Stimulated activated CD8-positive, alpha-beta memory T cell treated with anti-CD3 and anti-CD28 coated beads, Interleukin-12 subunit alpha, Interleukin-12 subunit beta, amount 100 ng/mL, for 24 hours (primary cell): ENCODE results near the gene BMP3.
"Not testable (repeated sequence)": the region's sequence is repeated elsewhere in the genome, so short reads cannot be mapped to it uniquely, and the experiment has no call there.

ENCODE experiments used
- DNase-seq: peaks from one replicate; pipeline ENCODE4 v3.0.0-alpha.2; 2020; ENCODE audit errors: extremely low read depth

The BMP3 gene, protein sequence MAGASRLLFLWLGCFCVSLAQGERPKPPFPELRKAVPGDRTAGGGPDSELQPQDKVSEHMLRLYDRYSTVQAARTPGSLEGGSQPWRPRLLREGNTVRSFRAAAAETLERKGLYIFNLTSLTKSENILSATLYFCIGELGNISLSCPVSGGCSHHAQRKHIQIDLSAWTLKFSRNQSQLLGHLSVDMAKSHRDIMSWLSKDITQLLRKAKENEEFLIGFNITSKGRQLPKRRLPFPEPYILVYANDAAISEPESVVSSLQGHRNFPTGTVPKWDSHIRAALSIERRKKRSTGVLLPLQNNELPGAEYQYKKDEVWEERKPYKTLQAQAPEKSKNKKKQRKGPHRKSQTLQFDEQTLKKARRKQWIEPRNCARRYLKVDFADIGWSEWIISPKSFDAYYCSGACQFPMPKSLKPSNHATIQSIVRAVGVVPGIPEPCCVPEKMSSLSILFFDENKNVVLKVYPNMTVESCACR

DNA sequence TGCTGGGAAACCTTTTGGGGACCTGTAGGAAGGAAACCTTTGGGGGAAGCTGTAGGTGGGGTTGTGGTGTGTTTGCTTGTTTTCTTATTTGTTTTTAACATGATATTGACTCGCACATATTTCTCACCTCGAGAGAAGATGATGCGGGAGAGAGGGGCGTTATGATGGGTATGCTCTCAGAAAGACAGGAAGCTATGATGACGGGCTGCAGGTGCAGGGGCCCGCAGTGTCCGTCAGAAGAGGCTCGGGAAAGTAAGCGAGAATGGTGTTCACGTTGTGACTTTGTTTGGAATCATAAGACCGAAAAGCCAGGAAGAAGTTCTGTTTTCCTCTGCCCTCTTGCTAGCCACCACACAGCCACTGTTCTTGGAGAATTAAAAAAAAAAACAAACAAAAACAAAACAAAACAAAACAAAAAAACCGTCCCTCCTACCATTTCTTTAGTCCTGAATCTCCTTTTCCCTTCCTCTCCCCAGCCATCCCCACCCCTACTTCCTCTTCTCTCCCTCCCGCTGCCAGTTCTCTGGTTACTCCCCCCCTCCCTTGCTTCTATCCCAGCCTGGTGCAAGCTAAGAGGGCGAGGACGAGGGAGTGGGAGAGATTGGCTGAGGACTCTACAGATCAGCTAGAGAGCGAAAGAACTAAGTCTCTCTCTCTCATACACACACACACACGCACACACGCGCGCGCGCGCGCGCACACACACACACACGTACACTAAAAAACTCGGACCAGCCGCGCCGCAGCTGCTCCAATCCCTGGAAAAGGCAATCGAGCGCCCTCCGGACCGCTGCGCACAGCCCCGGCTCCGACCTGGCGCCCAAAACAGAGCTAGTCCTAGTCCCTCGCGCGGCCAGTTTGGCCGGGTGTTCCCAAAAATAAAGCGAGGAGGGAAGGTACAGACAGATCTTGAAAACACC is at the start of gene BMP3:
BMP3 (plus strand) TSS at position 648 of the 920 bp plus-strand sequence. CDS start 577 bp downstream, outside the sequence.
- no peak for DNase-seq

DNA sequence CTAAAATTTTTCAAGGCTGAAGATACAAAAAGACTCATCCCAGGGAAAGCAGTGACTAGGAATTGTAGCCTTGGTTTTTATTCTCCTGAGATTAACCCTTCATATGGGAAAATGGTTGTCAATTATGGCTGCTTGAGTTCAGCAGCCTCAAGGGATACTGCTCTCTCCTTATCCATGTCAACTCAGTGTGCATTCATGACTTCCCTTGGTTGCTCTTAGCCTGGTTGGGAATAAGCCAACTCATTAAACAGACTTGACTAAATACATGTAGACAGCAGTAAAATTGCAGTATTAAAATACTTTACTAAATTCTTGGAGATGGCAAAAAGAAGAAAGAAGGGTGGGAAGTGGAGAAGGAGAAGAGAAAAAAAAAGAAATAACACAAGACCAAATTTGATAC is 44.5 kb upstream of the BMP3 start:
- no peak for DNase-seq

DNA sequence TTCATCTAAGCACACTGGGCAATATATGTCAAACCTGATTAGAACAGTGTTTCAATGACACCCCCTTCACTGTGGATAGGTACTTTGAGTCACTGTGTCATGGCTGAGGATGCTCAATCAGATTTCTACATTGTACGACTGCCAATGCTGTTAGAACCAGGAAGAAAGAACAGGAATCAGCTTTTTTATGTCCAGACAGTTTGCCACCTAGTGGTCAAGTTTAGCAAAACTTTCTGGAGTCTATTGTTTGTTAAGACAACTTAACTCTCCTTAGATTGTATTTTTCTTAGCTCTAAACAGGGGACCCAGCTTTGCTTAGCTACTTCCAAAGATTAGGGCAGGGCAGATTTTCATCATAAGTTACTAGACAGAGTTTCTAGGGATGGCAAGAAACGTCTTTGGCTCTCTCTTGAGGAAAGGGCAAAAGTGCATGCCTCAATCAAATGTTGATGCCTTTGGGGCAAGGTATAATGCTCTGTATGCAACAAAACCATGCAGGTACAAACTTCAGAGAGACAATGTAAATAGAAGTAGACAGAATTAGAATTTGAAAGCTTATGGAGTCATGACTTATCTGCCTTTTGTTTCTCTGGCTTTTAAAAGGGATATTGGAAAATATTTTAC is 40.5 kb upstream of the BMP3 start:
- DNase-seq, result no peak

DNA sequence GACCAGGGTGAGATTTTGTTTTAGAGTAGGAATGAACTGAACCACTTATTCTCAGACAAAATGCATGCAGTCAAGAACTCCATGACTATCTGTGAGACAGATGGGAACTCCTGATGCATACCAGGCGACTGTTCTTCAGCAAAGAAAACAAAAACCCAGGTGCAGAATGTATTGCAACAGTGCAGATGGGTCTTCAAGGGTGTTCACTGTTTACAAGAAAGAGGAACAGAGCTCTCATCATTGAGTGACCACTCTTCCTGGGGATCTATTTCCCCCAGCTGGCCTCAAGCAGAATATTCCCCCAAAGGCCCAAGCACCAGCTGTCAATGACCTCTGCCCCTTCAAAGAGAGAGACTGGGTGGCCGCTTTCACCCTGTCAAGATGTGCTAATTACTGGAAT is 39.7 kb upstream of the BMP3 start:
- DNase-seq, result no peak

DNA sequence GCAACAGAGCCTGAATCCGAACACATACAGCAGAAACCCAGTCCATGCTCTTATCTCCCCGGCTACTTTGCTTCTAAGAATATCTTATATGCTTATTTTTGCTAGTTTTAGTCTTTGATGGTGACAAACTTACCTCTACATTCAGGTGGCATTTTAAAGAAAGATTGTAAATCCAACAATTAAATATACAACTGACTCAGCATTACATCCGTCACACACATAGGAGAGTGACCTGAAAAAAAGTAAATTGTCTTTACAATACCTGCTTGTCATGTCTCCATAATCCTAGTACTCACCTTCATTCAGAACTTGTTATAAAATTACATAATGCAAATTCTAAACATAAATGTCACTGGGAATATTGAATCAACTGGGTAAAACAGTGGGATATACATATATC is 30.6 kb upstream of the BMP3 start:
- no peak for DNase-seq

DNA sequence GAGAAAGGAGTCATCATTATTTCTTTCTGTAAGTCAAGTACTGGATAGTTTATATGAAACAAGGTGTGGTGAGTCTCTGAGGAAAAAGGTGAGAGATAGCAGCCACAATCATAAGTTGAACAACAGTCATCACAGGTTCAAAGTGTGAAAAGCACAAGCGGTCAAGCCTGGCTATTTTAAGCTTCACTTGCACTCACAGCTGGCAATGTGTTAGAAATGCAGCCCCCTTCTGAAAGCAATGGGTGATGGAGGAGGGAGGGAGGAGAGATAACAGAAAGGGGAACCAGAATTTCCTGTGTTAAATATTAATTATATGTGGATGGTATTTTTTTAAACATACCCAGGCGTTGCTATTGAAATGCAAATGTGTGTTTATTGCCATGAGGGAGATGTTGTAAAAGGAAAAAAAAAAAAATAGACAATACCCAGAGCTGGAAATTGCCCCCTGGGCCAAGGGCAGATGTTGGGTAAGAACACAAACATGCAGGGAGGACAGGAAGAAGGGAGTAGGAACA is 26.9 kb upstream of the BMP3 start:
- DNase-seq, result no peak

DNA sequence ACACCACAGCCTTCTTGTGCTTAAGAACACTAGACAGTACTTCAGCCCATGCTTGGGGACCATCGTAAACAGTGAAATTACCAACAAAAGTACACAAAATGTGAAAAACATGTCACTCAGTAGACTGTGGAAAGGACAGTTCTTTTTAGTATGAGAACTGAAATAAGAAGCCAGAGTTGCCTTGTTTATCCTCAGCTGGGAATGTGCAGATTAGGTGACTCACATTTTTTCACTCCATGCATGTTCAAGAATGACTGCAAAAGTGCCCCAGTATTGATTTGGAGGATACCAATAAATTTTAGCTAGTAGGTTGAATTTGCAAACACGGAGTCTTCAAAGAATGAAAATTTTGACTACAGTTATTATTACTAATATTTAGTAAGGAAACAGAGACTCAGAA is 23.1 kb upstream of the BMP3 start:
- no peak for DNase-seq

DNA sequence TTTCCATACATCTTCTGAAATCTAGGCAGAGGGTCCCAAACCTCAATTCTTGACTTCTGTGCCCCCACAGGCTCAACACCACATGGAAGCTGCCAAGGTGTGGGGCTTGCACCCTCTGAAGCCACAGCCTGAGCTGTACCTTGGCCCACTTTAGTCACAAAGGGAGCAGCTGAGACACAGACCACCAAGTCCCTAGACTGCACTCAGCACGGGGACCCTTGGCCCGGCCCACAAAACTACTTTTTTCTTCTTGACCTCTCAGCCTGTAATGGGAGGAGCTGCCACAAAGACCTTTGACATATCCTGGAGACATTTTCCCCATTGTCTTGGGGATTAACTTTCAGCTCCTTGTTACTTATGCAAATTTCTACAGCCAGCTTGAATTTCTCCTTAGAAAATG is 13.9 kb upstream of the BMP3 start:
- not testable (repeated sequence) for DNase-seq

DNA sequence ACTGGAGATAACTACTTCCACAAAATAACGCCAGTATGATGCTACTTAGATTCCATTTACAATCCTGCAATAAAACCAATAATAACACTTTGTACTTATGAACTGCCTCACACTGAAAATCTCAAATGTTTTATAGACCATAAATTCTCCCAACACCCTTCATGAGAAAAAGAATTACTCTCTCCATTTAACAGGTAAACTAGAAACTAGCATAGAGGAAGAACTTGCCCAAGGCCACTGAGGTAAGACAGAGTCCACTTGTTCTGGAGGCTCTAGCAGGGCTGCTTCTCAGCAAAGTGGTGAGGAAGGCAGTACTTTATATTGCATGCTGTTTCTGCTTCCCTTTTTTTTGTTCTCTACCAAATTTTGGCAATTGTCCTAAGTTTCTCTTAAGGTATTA is 11.5 kb upstream of the BMP3 start:
- DNase-seq, result no peak

DNA sequence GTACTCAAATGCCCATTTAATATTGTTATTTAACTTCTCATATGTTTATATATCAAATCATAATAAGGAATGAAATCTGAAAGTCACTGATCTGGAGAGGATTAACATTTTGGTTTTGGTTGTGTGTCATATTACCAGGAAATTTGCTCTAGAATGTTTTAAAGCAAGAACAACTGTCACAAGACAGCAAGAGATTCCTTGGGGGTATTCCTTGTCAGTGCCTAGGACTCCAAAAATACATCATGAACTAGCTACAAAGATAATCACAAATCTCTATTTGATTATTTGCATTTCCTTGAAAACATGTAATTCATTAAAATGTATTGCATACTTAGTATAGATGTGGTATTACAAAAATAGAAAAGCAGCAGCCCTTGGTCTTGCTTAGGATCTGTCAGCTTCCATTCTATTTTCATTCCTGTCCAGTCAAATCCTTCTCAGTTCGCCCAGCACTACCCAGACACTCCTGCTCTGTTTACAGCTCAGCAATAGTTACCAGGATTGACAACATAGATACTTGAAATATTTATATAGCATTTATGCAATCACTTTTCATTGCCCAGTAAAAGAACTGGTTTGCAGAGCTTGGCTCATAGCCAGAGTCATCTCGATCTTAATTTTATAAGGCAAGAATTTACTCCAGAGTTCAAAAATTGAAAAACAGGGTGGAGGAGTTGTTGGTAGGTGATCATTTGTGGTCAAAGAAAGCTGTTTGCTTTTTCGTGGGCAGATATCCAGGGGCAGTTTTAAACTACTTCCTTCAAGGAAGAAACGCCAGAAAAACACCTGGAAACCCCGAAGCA is 9.2 kb upstream of the BMP3 start:
- DNase-seq, result no peak

DNA sequence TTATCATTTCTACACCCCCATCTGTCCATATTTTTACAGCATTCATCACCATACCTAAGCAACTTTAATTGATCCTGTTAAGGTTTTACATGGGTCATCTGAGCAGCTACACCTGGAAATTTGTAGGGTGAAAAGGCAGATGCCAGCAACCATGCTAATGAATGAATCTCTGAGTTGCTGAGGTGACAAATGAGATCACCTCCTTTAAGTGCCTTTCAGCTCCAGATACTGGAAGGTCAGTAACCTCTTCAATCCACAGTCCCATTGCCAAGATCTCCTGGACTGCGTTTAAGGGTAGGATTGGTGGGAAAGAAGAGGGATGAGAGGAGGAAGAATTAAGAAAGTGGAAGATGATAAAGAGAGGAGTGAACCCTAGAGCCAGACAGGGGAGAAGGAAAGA is 8.5 kb upstream of the BMP3 start:
- DNase-seq, result no peak

DNA sequence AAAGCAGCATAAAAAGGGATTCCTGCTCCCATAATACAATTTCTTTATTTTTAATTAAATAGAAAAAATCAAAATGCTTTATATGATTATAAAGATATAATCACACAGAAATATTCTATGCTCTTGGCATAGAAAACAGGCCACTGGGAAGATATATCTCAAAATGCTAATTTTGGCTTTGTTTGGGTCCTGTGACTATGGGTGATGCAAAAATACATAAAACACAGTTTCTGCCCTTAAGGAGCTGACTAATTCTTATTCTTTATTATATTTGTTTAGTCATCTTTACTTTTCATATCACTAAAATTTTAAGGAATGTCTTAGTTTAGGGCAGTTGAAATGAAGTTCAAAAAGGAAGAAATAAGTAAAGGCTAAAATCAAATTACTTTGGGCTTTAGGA is 7.0 kb upstream of the BMP3 start:
- no peak for DNase-seq

DNA sequence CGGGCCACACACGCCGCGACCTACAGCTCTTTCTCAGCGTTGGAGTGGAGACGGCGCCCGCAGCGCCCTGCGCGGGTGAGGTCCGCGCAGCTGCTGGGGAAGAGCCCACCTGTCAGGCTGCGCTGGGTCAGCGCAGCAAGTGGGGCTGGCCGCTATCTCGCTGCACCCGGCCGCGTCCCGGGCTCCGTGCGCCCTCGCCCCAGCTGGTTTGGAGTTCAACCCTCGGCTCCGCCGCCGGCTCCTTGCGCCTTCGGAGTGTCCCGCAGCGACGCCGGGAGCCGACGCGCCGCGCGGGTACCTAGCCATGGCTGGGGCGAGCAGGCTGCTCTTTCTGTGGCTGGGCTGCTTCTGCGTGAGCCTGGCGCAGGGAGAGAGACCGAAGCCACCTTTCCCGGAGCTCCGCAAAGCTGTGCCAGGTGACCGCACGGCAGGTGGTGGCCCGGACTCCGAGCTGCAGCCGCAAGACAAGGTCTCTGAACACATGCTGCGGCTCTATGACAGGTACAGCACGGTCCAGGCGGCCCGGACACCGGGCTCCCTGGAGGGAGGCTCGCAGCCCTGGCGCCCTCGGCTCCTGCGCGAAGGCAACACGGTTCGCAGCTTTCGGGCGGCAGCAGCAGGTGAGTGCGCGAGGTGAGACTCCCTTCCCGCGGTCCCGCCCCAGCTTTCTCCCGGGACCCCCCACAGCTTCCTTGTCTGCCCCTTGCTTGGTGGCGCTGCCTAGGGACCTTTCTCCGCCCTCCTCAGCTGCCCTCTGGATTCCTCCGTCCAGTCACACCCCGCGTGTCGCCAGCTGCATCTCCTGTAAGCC is 678 bp downstream of the BMP3 start:
- no peak for DNase-seq

DNA sequence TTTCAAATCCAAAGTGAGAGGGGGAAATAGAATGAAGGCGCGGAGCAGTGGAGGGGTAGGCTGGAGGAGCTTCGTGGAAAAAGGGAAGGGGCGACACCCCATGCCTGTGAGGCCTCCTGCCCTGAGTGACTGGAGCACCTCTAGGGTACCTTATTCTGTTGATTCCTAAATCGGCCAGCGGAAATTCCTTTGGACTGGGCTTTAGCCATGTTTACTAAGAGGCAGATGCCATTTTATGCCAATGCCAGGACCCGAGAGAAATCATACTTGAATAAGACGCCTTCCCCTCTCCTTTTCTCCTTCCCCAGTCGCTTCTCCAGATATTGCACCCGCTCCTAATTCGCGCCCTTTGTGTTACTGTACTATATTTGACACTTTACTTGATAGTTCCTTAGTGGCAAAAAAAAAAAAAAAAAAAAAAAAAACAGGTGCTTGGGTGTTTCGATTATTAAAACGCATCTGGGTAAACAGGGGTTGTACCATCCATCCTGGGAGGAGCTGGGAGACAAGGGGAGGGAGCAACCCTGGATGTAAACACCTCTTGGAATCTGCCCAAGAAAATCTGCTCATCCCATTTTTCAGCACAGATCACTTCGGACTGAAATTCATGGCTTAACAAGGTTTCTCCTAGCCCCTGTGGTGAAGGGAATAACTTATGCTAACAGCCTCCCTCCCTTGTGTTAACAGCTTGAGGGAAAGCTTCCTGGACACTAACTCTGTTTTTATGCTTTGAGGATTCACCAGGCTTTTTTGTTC is 1.5 kb downstream of the BMP3 start:
- DNase-seq, result no peak

DNA sequence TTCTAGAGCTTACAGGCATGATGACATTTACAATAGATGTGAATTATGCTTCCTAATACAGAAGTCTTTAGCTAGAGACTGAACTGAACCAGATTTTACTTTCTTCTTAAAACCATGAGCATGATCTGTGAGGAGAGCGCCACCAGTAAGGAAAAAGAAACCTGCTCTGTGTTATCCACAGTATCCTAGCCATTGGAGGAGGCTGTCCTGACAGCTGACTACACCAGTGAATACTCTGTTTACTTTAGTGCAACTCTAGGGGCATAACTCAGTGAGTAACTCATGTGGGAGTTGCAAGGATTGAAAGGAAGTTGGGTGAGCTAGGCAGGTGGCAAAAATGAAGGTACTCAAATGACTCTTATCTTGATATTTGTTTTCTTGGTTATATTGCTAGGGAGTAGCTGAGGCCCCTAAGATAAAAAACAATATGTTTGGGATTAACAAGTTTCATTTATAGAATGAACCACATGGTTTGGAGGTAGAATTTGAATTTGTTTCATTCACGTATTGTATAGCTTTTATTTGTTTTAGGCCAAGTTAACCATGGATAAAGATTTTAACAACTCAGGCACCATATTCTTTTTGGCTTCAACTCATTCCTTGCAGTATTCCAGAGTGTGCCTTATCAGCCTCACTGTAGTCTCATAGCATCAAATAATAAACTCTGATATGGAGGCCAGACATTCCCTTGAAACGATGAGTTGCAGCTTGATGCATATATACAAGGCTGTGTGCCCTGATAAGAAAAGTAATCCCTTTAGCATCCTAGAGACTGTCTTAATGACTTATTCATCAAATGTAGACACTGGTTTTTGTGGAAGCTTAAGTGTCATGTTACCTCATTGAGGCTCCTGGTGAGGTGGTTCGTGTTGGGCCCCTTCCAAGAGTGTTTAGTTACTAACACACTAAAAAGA is 2.5 kb downstream of the BMP3 start:
- no peak for DNase-seq

DNA sequence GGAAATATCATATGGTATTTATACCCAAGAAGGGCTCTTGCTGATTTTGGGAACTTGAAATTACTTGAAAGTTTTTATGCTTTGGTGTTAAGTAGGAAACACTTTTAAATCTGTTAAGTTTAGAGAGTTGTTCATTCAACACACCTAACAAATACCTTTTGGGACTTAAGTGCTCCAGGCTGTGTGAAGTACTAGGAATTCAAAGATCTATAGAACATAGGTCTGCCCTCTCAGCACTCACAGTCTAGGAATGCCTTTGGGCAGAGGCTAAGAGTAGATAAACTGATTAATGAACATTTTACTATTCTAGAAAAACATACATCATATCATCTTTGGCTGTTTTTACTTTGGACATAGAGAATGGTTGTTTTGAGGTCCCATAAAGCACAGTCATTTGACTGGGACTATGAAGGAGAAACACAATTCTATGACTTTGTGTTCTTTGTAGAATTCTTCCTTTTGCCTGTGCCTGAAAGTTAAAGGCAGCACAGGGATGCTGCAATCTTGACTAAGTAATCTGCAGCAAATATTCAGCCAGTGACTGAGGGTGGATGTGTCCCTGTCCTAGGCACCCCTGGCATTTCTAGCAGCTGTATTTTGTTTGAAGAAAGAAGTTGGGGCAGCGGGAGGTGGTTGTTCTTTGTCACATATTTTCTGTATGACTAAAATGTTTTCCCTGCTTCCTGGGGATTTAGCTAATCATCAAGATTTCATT is 8.3 kb downstream of the BMP3 start:
- DNase-seq, result no peak

DNA sequence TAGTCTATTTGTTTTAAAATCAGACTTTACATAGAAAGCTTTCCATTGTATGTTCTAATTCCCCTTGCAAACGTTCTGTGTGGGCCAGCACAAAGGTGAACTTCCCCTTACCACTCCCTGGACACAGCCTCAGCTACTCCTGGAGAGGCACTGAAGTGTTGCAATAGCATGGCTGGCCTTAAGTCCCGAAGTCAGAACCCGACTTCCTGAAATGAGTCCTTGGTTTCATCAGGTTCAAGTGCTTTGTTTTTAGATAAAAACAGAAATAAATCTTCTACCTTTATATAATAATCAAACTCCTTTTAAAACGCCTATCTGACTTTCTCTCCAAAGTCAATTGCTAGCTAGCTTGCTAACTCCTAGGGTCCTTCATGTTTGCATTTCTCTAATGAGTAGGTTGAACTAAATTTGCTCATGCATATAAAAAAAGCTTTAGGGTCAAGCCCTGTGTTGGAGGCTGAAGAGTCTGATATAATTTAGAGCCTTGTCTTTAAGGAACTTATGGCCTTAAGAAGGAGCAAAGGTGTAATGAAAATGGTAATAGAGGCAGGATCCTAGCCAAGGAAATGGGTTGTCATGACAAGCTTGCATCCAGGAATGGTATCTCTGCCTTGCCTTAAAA is 9.0 kb downstream of the BMP3 start:
- no peak for DNase-seq
